Bronchial epithelial cell (primary cell): Measurements from ENCODE around the gene SCYGR7. TPM values are rescaled to one million over a fixed set of nuclear protein-coding genes. Genes with fewer than 3 reads are reported as not detected.

Experiments used
- DNase-seq: peaks from one replicate; pipeline ENCODE4 v3.0.0-alpha.2; 2010; ENCODE audit warnings: low read depth
- FAIRE-seq: peaks from 2 replicates; lab custom pipeline; 2011; peaks lifted over from hg19 to GRCh38; lab: Jason Lieb, UNC
- H3K27me3 ChIP-seq: 2 replicates; pipeline ENCODE4 v1.5.1; 2011; ENCODE audit warnings: low read length; ENCODE audit not compliant: control insufficient read depth, insufficient read depth
- H3K36me3 ChIP-seq: 2 replicates; pipeline ENCODE4 v1.5.1; 2011; ENCODE audit warnings: low read length; ENCODE audit not compliant: control insufficient read depth, insufficient read depth
- H3K4me3 ChIP-seq: 2 replicates; pipeline ENCODE4 v1.5.1; 2011; ENCODE audit warnings: mild to moderate bottlenecking, low read depth, low read length, control low read depth
- CTCF ChIP-seq: IDR thresholded peaks from 2 replicates; pipeline ENCODE4 v1.5.1; 2011; ENCODE audit warnings: mild to moderate bottlenecking, moderate library complexity, low read length, control low read depth, inconsistent platforms; ENCODE audit not compliant: insufficient read depth, severe bottlenecking
- total RNA-seq: library from RNA; depleted of rRNA; stranded (reverse); fragments of >200 nt; gene quantifications from 2 replicates; pipeline ENCODE4 v1.2.1, GENCODE V29; 2014

The SCYGR7 gene
- total RNA-seq, 1 donor from 2014 or later = not detected

- no peak for TF ChIP-seq CTCF
- no peak overlapping the region for H3K4me3 ChIP-seq
- no peak for DNase-seq
- FAIRE-seq = no peak
- H3K27me3 ChIP-seq = no peaks in the 10 kb centered on the region
- no peaks in the 10 kb centered on the region for H3K36me3 ChIP-seq
Measured at GRCh38 chr2:227772197-227772661, 44.1 kb downstream of the SCYGR7 start.

DNA sequence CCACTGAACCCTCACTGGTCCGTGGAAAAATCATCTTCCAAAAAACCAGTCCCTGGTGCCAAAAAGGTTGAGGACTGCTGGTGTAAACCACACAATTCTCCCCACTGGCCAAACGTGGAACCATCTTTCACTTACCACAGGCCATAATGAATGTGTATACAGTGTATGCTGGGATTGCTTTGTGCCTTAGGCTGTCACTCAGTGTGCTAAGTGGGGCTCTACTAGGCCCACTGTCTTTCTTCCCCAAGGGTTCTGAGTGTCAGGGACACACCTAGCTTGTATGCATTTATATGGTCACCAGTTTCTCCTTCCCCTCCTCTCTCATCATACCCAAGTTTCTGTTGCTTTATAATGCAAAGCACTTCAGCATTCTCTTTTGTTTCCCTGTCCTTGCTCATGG lies 44.8 kb downstream of the SCYGR7 start:
- H3K4me3 ChIP-seq = no peak overlapping the region
- H3K27me3 ChIP-seq = no peaks in the 10 kb centered on the region
- H3K36me3 ChIP-seq = no peaks in the 10 kb centered on the region
- no peak for DNase-seq
- FAIRE-seq = no peak
- TF ChIP-seq CTCF = no peak

DNA sequence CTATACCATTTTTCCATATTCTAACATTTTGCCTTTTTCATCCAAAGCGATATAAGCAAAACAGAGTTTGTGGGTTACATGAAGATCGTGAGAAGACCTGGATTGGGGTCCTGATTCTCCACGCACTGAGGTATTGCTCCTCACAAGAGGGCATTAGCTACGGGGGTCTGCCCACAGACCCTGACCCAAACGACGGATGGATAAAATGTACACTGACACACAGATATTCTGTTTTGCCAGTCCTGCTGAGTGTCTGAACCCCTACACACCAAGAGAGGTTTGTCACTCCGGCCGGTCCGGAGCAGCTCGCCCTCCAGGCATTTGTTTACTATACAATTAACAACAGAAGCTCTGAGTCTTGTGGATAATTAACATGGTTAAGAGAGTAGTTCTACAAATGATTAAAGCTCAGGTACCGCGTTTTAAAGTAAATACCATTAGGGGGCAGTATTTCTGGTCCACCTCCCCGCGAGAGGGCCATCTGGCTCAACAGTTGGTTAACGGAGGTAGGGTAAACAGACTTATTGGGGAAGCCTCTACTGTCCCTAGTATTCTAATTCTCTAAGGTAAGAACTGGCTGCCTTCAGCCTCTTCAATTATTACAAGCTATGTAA lies 46.0 kb downstream of the SCYGR7 start:
- Histone ChIP-seq H3K27me3 (no peaks in the 10 kb centered on the region), H3K36me3 (no peaks in the 10 kb centered on the region), H3K4me3 (no peak overlapping the region)
- FAIRE-seq (no peak), DNase-seq (no peak)
- TF ChIP-seq CTCF = no peak

- Histone ChIP-seq H3K36me3 (no peaks in the 10 kb centered on the region), H3K27me3 (no peaks in the 10 kb centered on the region), H3K4me3 (no peak overlapping the region)
- DNase-seq = no peak
- no peak for TF ChIP-seq CTCF
- no peak for FAIRE-seq
Measured at GRCh38 chr2:227774895-227775842, 47.0 kb downstream of the SCYGR7 start.

Other genes starting within 250 kb of the SCYGR7 start
- gene SCYGR2, start 129.4 kb upstream of the SCYGR7 start, total RNA-seq = not detected in 2 replicates
- gene SCYGR3, start 113.5 kb upstream of the SCYGR7 start, total RNA-seq = not detected in 2 replicates
- gene SCYGR4, start 110.8 kb upstream of the SCYGR7 start, total RNA-seq = not detected in 2 replicates
- not detected in 2 replicates for gene SCYGR5, start 61.5 kb upstream of the SCYGR7 start, total RNA-seq
- gene SLC19A3, start 10.3 kb upstream of the SCYGR7 start, total RNA-seq = not detected in 2 replicates
- gene SCYGR6, start 3.6 kb upstream of the SCYGR7 start, total RNA-seq = not detected in 2 replicates
- gene SCYGR8, start 17.6 kb downstream of the SCYGR7 start, total RNA-seq = not detected in 2 replicates
- 1.5 and 3.7 TPM in 2 replicates for gene CCL20, start 85.5 kb downstream of the SCYGR7 start, total RNA-seq
- gene DAW1, start 143.3 kb downstream of the SCYGR7 start, total RNA-seq = 0.13 and 0.26 TPM in 2 replicates